HG03175 (cell line): Measurements from ENCODE around the gene MACF1.
"Not testable (repeated sequence)": the region's sequence is repeated elsewhere in the genome, so short reads cannot be mapped to it uniquely, and the experiment has no call there.

Source experiments
- ATAC-seq: cut with Tn5 transposase; IDR thresholded peaks from one replicate; pipeline ENCODE4 v1.9.1; 2021; ENCODE audit warnings: mild to moderate bottlenecking, moderate library complexity; ENCODE audit not compliant: unreplicated experiment

The MACF1 gene

GRCh38 chr1:39446986-39447567 is 242.6 kb downstream of the MACF1 start:
- ATAC-seq, result no peak

DNA sequence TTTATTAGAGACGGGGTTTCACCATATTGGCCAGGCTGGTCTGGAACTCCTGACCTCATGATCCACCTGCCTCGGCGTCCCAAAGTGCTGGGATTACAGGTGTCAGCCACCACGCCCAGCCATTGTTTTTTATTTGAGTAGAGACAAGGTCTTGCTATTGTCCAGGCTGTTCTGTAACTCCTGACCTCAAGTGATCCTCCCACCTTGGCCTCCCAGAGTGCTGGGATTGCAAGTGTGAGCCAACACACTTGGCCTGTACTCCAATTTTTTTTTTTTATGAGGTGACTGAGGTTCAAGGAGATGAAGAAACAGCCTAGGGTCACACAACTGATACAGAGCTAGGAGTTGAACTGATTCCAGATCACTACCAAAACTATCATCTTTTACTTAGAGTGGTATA is 245.5 kb downstream of the MACF1 start:
- not testable (repeated sequence) for ATAC-seq

GRCh38 chr1:39450956-39451606 is 246.6 kb downstream of the MACF1 start:
- ATAC-seq, result no peak

- ATAC-seq, result no peak
These were observed 247.6 kb downstream of the MACF1 start for GRCh38 chr1:39452081-39452480.

DNA sequence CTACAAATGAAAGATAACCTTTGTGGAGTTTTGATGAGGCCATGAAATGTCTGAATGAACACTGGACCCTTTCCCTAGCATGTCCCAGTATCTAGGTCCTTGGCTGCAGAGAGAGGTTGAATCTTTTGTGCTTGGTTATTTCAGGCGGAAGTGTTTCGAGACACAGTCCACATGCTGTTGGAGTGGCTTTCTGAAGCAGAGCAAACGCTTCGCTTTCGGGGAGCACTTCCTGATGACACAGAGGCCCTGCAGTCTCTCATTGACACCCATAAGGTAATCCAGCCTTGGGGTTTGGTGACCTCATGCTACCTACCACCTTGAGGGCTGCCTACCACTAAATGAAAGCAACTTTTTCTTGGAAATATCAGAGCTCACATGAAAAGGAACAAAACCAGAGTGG is 248.0 kb downstream of the MACF1 start:
- no peak for ATAC-seq

DNA sequence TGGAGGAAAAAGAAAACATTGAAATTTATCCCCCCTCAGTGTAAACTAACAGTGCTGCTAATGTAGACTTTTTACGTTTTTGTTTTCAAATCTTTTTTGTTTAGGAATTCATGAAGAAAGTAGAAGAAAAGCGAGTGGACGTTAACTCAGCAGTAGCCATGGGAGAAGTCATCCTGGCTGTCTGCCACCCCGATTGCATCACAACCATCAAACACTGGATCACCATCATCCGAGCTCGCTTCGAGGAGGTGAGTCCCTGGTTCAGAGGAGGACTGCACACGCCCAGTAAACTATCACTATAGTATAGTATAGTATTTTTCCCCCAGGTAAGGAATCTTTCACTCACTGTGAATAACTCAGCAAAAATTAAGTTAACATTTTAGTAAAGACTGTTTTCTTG is 249.1 kb downstream of the MACF1 start:
- ATAC-seq, result no peak

DNA sequence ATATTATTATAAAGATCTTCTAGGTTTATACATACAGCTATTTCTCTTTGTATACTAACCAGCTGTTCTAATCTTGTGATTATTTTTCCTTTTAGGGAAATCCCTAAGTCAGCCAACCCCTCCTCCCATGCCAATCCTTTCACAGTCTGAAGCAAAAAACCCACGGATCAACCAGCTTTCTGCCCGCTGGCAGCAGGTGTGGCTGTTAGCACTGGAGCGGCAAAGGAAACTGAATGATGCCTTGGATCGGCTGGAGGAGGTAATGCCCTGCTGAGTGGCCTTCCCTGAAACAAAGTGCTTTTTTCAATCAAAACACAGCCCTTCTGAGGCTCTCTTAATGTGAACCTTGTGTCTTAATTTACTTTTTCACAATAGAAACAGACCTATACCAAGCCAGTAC is 254.5 kb downstream of the MACF1 start:
- ATAC-seq, result no peak

- no peak for ATAC-seq
These were observed 257.6 kb downstream of the MACF1 start for GRCh38 chr1:39462074-39462473.

DNA sequence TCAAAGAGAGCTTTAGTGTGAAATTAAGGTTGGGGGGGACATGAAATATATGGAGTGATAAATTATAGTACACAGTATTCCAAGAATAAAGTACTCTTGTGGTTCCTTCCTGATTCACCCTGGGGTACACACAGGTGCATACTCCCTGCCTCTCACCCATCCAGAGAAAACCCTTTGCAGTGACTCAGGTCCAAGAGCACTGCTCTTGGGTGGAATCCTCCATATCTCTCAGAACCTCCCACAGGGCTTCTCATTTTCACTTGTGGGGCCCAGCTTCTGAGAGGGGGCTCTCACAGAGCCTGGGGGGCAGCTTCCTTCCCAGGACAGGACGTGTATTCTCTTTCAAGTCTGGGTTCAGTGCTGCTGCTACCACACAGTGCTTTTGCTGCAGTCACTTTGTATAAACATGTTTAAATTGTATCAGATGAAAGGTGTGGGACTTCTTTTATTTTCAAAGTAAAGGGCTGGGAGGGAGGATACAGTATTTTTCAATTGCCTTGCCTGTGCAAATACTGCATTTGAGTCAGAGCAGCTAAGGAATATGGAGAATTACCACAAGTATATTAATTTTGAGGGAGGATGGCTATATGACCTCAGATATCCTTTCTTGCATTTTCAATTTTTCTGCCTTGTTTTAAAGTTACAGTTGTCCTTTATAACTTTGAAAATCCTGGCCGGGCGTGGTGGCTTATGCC is 262.1 kb downstream of the MACF1 start:
- ATAC-seq, result no peak

DNA sequence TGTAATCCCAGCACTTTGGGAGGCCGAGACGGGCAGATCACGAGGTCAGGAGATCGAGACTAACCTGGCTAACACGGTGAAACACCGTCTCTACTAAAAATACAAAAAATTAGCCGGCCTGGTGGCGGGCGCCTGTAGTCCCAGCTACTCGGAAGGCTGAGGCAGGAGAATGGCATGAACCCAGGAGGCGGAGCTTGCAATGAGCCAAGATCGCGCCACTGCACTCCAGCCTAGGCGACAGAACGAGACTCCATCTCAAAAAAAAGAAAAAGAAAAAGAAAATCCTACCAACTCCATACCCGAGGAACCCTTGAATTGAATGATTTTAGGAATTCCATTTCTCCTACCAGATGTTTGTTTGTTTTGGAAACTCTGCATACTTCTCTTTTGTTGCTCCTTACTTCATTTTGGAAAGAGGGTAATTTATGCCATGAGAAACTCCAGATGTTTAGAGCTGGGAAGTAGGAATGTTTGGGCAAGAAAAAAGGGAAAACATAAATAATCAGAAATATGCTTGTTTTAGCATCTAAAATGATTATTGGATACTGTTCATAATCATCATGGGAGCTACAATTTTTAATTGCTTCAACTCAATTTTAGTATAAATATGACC is 262.7 kb downstream of the MACF1 start:
- not testable (repeated sequence) for ATAC-seq

- no peak for ATAC-seq
These were observed 264.7 kb downstream of the MACF1 start for GRCh38 chr1:39469150-39469549.

- ATAC-seq, result no peak
These were observed 265.5 kb downstream of the MACF1 start for GRCh38 chr1:39470040-39470439.

DNA sequence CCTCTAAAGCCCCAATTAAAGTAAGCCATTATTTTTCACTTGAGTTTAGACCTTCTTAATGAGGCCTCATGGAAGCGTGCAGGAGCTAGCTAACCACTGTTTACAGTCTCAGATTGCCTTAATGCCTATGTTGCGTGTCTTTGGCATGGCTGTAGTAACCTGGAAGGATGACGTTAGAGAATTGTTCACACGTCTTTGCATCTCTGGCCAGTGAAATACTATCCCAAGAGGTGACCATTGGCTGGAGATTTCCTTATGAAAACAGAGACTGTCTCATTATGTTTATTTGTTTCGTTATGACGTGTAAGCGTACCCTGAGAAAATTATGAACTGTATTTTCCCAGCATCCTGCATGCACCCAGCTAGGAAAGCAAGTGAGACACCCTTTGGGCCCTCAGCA is 268.3 kb downstream of the MACF1 start:
- no peak for ATAC-seq

DNA sequence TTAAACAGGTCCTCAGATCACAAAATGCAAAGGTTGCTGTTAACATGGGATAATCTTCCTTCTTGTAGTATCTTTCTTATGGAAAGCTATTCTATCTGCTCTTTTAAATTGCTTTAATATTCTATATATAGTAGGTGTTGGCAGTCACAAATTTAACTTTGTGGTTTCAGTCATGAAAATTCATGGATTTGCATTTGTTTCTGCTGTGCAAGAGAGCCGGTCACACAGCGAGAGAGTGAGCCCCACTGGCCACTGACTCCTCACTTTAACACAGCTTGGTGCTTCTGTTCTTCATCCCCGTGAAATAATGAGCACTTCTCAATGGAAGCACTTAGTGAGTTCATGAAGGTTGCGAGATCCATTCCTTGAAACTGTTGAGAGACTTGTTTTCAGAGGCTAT is 268.8 kb downstream of the MACF1 start:
- ATAC-seq, result no peak

DNA sequence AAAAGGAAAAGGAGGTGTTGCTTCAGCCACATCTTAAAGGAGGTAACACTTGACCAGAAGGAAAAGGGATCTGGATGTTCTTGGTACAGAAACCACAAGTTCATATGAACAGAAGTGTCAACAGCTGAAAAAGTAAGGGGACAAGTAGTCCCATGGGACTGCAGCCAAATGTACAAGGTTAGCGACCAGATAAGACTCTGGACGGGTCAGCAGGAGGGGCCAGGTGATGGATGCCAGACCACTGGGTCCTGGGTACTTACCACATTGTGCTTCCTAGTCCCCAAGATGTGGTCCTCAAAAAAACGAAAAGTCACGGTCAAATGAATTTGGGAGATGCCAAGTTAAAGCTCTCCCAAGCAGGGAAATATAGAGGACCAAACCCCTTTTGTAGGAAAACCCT is 270.3 kb downstream of the MACF1 start:
- ATAC-seq, result no peak

- not testable (repeated sequence) for ATAC-seq
These were observed 271.1 kb downstream of the MACF1 start for GRCh38 chr1:39475551-39475950.

- ATAC-seq, result no peak
These were observed 273.8 kb downstream of the MACF1 start for GRCh38 chr1:39478126-39478915.

GRCh38 chr1:39481289-39481688 is 276.8 kb downstream of the MACF1 start:
- ATAC-seq, result no peak

GRCh38 chr1:39483276-39483675 is 278.8 kb downstream of the MACF1 start:
- no peak for ATAC-seq

DNA sequence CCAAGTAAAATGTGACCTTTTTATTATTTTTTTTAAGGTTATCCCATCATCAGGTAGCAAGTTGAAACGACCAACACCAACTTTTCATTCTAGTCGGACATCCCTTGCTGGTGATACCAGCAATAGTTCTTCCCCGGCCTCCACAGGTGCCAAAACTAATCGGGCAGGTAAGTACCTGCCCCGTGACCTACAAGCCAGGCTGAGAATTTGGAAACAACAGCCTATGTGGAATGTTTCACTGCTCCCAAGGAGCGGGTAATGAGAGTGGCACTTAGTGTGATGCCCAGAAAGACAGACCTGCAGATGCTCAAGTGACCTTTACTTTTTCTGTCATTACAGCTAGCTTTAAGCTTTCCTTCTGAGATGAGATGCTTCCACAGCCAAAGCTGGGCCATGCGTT is 280.1 kb downstream of the MACF1 start:
- ATAC-seq, result no peak
